Stimulated activated CD8-positive, alpha-beta memory T cell treated with anti-CD3 and anti-CD28 coated beads, Interleukin-7, amount 100 ng/mL, for 1 hour (primary cell): ENCODE measurements around the gene RAB36.

ENCODE experiments used
- DNase-seq, 2 donors: peaks; one replicate each; pipeline ENCODE4 v3.0.0-alpha.2; 2020; ENCODE audit warnings: low read depth in 2 of 2

The RAB36 gene

DNA sequence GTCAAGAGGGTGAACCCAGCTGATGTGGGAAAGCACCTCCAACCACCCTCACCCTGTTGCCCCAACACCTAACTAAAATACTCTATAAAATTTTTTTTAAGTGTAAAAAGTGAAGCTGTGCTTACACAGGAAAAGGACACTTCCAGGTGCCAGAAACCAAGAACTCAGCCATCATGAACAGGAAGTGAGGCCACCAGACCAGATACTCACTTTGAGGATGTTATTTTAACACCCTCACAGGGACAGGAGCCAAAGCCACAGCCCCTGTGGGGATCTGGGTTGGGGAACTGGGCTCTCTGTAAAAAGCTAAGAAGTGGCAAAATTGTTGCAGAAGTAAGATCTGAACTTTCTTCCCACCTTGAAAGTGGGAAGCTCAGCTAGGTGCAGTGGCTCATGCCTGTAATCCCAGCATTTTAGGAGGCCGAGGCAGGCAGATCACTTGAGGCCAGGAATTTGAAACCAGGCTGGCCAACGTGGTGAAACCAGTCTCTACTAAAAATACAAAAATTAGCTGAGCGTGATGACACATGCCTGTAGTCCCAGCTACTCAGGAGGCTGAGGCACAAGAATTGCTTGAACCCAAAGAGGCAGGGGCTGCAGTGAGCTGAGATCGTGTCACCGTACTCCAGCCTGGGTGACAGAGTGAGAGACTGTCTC is 7.2 kb upstream of the RAB36 start:
- peak in 1 of 2 donors; percentile 33 for DNase-seq

- DNase-seq: no peak
These were observed 6.5 kb upstream of the RAB36 start for GRCh38 chr22:23138584-23139435.

- no peak for DNase-seq
These were observed 4.9 kb upstream of the RAB36 start for GRCh38 chr22:23140385-23140784.

GRCh38 chr22:23142546-23143105 is 2.7 kb upstream of the RAB36 start:
- no peak for DNase-seq

DNA sequence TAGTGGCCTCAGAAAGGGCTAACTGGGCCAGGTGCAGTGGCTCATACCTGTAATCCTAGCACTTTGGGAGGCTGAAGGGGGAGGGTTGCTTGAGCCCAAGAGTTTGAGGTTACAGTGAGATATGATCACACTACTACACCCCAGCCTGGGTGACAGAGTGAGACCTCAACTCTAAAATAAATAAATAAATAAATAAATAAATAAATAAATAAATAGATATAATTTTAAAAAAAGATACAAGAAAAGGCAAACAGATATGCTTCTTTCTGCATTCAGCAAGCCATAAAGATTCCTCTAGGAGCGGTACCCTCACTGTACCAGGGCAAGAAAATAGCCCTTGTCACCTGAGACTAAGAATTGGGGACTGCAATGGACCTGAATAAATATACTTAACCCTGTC is 2.2 kb upstream of the RAB36 start:
- DNase-seq: no peak

DNA sequence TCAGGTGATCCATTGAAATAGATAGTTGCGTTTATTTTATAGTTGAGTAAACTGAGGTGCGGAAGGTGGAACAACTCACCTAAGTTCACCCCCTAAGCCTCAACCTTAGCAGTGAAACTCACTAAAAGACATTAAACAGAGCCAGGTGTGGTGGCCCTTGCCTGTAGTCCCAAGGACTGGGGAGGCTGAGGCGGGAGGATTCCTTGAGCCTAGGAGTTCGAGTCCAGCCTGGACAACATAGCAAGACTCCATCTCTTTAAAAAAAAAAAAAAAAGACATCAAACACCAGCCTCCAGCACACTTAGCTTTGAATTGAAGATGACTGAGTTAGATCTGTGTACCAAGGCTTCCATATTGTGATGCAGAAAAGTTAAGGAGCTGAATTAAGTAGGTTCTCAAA is 845 bp upstream of the RAB36 start:
- DNase-seq: no peak

DNA sequence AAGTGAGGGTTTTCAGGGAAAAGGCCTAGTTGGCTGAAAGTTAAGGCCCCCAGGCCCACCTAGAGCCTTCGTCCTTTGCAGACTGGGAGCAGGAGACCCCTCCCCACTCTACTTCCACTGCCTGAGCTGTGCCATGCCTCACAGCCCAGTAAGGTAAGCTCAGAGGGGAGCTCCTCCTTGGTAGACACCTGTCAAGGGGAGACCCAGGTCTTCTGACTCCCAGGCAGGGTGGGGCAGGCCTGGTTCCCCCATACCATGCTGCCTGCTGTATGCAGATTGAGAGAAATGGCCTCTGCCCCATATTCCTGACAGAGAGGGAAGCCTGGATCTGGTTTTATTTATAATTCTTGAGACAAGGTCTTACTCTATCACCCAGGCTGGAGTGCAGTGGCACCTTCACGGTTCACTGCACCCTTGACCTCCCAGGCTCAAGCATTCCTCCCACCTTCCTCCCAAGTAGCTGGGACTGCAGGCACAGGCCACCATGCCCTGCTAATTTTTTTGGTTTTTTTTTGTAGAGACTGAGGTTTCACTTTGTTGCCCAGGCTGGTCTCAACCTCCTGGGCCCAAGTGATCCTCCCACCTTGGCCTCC is 697 bp downstream of the RAB36 start:
- no peak for DNase-seq

GRCh38 chr22:23146478-23147205 is 1.4 kb downstream of the RAB36 start:
- DNase-seq: no peak

GRCh38 chr22:23147617-23148387 is 2.5 kb downstream of the RAB36 start:
- DNase-seq: no peak

DNA sequence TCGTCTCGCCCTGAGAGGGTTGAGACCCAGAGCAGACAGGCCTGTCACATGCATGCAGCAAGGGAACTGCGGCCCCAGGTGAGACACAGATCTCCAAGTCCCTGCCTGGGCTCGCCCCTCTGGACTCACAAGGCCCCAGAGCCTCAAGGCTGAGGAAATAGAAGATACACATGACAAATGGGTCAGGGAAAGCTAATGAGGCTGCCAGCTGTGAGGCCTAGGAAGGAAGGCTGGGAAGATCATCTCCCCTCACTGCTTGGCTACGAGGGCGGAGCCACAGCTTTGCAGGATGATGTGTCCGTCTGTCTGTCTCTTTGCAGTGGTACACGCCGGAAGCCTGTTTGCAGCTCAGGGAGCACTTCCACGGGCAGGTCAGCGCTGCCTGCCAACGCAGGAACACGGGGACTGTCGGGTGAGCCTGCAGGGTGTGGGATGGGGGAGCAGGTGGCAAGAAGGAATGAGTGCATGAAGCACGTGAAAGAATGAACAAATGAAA is 4.5 kb downstream of the RAB36 start:
- DNase-seq: no peak

DNA sequence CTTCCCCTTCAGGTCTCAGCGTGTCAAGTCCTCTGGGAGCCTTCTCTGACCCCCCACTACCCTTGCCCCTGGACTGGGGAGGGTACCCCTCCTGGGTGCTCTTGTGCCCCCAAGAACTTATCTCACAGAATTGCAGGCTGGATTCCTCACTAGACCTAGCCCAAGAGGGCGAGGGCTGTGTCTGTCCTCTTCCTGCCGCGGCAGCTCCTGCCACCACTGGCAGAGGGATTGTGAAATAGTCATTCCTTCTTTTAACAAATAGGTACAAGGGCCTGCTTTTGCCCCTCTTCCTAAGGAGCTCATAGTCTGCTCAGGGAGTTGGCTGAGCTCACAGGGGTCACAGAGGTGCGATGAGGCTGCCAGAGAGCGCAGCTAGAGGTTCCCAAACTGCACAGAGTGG is 5.5 kb downstream of the RAB36 start:
- no peak for DNase-seq

GRCh38 chr22:23151827-23152226 is 6.5 kb downstream of the RAB36 start:
- no peak for DNase-seq

- DNase-seq: no peak
These were observed 7.2 kb downstream of the RAB36 start for GRCh38 chr22:23152238-23153114.

- no peak for DNase-seq
These were observed 8.7 kb downstream of the RAB36 start for GRCh38 chr22:23153994-23154393.

GRCh38 chr22:23154461-23154860 is 9.2 kb downstream of the RAB36 start:
- DNase-seq: no peak

- no peak for DNase-seq
These were observed 9.9 kb downstream of the RAB36 start for GRCh38 chr22:23155143-23155542.

DNA sequence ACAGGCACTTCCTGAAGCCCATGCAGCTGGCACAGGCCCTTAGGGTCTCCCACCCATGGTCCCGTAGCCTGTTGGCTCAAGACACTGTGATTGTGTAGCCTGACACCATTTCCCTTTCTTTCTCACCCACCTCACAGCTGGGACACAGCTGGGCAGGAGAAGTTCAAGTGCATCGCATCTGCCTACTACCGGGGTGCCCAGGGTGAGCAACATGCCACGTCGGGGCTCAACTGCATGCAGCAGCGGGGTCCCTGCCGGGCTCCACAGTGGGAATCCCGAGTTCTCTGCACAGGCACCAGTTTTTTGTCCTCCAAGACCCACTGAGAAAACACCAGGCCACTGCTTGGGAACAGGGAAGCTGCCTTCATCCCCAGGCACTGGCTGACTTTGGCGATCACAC is 10.6 kb downstream of the RAB36 start:
- DNase-seq: no peak

DNA sequence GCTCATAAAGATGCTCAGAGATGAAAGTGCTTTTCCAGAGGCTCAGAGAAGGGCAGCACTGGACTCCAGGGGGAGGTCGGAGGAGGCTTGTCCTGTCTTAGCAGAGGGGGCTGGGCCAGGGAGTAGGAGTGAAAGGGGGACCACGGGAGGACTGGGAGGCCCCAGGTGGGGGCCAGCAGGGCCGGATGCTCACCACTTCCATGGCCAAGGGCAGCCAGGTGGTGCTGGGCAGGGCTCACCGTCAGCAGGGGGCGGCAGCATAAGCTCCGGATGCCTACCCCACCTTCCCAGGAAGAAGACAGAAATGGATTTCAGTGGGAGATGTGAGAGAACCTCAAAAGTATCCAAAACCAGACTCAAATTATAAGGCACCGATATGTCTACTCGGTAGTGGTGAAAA is 11.0 kb downstream of the RAB36 start:
- no peak for DNase-seq

GRCh38 chr22:23157560-23158515 is 12.6 kb downstream of the RAB36 start:
- no peak for DNase-seq
